Sciatic nerve (tissue), 2 donors: ENCODE data around the gene AP1B1. TPM values are rescaled to one million over a fixed set of nuclear protein-coding genes. Genes with fewer than 3 reads are reported as not detected.
"Not testable (repeated sequence)": the region's sequence is repeated elsewhere in the genome, so short reads cannot be mapped to it uniquely, and the experiment has no call there.

ENCODE experiments used
- ATAC-seq: fragments of 200-7000 bp; cut with Tn5 transposase; one replicate; pipeline ENCODE4 v1.9.1; 2020; ENCODE audit warnings: mild to moderate bottlenecking, moderate library complexity
- DNase-seq: peaks from one replicate; pipeline ENCODE4 v3.0.0-alpha.2; 2020; ENCODE audit warnings: low spot score
- intact Hi-C: fragments of 100-400 bp; cut with DNase I; formaldehyde crosslinking; loops from one replicate; pipeline ENCODE4 v1.14.2; 2022
- total RNA-seq: library from RNA; stranded (reverse); fragmentation: NEBNext Ultra II Directional; extraction: Animal tissue kit (Norgen Biotek cat#: 25700); gene quantifications from one replicate; pipeline ENCODE4 v1.2.1, GENCODE V29; 2021
- donor health status: DM: no; HTN: no; CAD: no.
- donor health status: DM: no; HTN: no; CAD: no.

AP1B1 gene
- total RNA-seq, 1 donor from 2014 or later: 47.1 TPM

GRCh38 chr22:29357193-29357890 lies 31.0 kb downstream of the AP1B1 start:
- intact Hi-C loops: loop anchor here (10.0 kb wide), 1 partner anchor 53 kb away; the partner anchor contains the start of gene GAS2L1
- not testable (repeated sequence) for ATAC-seq, DNase-seq

GRCh38 chr22:29353860-29354259 lies 34.5 kb downstream of the AP1B1 start:
- intact Hi-C loops: loop anchor here (10.0 kb wide), 1 partner anchor 49 kb away; the partner anchor contains the start of gene GAS2L1
- DNase-seq (no peak), ATAC-seq (no peak)

GRCh38 chr22:29353286-29353685 lies 35.1 kb downstream of the AP1B1 start:
- DNase-seq (no peak), ATAC-seq (no peak)
- intact Hi-C loops: loop anchor here (10.0 kb wide), 1 partner anchor 48 kb away; the partner anchor contains the start of gene GAS2L1

GRCh38 chr22:29352778-29353177 lies 35.6 kb downstream of the AP1B1 start:
- intact Hi-C loops: loop anchor here (10.0 kb wide), 1 partner anchor 48 kb away; the partner anchor contains the start of gene GAS2L1
- ATAC-seq: peak; percentile 25
- DNase-seq: no peak

GRCh38 chr22:29351891-29352290 lies 36.5 kb downstream of the AP1B1 start:
- ATAC-seq: no peak
- DNase-seq: no peak
- intact Hi-C loops: loop anchor here (10.0 kb wide), 1 partner anchor 47 kb away; the partner anchor contains the start of gene GAS2L1

GRCh38 chr22:29351042-29351441 lies 37.3 kb downstream of the AP1B1 start:
- ATAC-seq: no peak
- no peak for DNase-seq
- intact Hi-C loops: loop anchor here (10.0 kb wide), 1 partner anchor 46 kb away; the partner anchor contains the start of gene GAS2L1

- ATAC-seq (no peak), DNase-seq (no peak)
- intact Hi-C loops: no loop called here
Measured at GRCh38 chr22:29348956-29349355, 39.4 kb downstream of the AP1B1 start.

- ATAC-seq: no peak
- DNase-seq: no peak
- intact Hi-C loops: no loop called here
Measured at GRCh38 chr22:29348041-29348440, 40.3 kb downstream of the AP1B1 start.

- intact Hi-C loops: no loop called here
- DNase-seq (no peak), ATAC-seq (peak; percentile 52)
Measured at GRCh38 chr22:29346659-29347058, 41.7 kb downstream of the AP1B1 start.

- DNase-seq (no peak), ATAC-seq (peak; percentile 62)
- intact Hi-C loops: no loop called here
Measured at GRCh38 chr22:29345932-29346331, 42.4 kb downstream of the AP1B1 start.

- intact Hi-C loops, ATAC-seq, DNase-seq: not testable (repeated sequence)
Measured at GRCh38 chr22:29344889-29345288, 43.5 kb downstream of the AP1B1 start.

- no peak for ATAC-seq
Measured at GRCh38 chr22:29344137-29344536, 44.2 kb downstream of the AP1B1 start.

GRCh38 chr22:29343313-29343805 lies 45.0 kb downstream of the AP1B1 start:
- intact Hi-C loops: no loop called here
- DNase-seq: no peak
- no peak for ATAC-seq

More at GRCh38 chr22:29344137-29344536, 44.2 kb downstream of the AP1B1 start:
- intact Hi-C loops: no loop called here
- DNase-seq: no peak

GRCh38 chr22:29342577-29343312 lies 45.6 kb downstream of the AP1B1 start:
- ATAC-seq (no peak), DNase-seq (no peak)
- intact Hi-C loops: no loop called here

- no peak for DNase-seq
- intact Hi-C loops: no loop called here
- ATAC-seq: no peak
Measured at GRCh38 chr22:29342177-29342576, 46.2 kb downstream of the AP1B1 start.

GRCh38 chr22:29341849-29342127 lies 46.6 kb downstream of the AP1B1 start:
- intact Hi-C loops: no loop called here
- DNase-seq (no peak), ATAC-seq (no peak)

GRCh38 chr22:29341056-29341848 lies 47.1 kb downstream of the AP1B1 start:
- ATAC-seq (no peak), DNase-seq (no peak)
- intact Hi-C loops: no loop called here

GRCh38 chr22:29340566-29340965 lies 47.8 kb downstream of the AP1B1 start:
- intact Hi-C loops: no loop called here
- ATAC-seq: no peak

More at GRCh38 chr22:29340566-29340965, 47.8 kb downstream of the AP1B1 start:
- no peak for DNase-seq
